Kidney epithelial cell (primary cell): ENCODE measurements around the gene MACROD2. TPM values are rescaled to one million over a fixed set of nuclear protein-coding genes. Genes with fewer than 3 reads are reported as not detected.

Experiments
- DNase-seq: peaks from one replicate; pipeline ENCODE4 v3.0.0-alpha.2; 2010; ENCODE audit warnings: low read depth
- H3K27me3 ChIP-seq: 2 replicates; pipeline ENCODE4 v1.6.0; 2011; ENCODE audit warnings: low read length; ENCODE audit not compliant: control insufficient read depth, insufficient read depth
- H3K36me3 ChIP-seq: 2 replicates; pipeline ENCODE4 v1.5.1; 2011; ENCODE audit warnings: low read length; ENCODE audit not compliant: control insufficient read depth, insufficient read depth
- H3K4me3 ChIP-seq: 2 replicates; pipeline ENCODE4 v1.5.1; 2011; ENCODE audit warnings: low read depth, mild to moderate bottlenecking, control low read depth, low read length
- total RNA-seq: library from RNA; depleted of rRNA; stranded (reverse); fragments of >200 nt; gene quantifications from 2 replicates; pipeline ENCODE4 v1.2.3, GENCODE V29; 2015
- TF ChIP-seq, protein P1 (sequence below): IDR thresholded peaks from 2 replicates; pipeline ENCODE4 v1.5.1; 2011; ENCODE audit warnings: mild to moderate bottlenecking, moderate library complexity, low read length, control low read depth, inconsistent platforms; ENCODE audit not compliant: insufficient read depth, poor library complexity, severe bottlenecking

The MACROD2 gene
- total RNA-seq, 1 donor from 2014 or later, result 0.79 TPM

DNA sequence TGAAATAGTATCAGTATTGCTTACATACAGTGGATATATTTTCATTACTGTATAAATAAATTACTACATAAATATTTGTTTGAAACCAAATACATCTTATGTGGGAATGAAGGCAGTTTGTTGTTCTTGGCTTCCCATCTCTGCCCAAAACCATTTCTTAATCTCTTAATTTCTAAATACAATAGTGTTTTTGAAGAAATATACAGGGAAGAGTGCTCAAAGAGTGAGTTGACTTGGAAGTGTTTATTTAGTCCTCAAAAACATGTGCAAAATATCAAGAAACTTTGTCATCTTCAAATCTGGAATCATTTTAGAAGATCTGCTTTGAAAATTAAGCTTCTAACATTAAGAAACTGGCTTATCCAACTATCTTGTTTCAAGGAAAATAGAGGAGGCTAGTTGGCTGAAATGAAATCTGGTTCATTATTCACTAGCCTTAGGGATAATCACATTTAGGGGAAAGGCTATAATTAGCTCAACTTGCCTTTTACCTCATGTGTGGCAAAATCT, 601.9 kb downstream of the MACROD2 start:
- DNase-seq, result no peak

DNA sequence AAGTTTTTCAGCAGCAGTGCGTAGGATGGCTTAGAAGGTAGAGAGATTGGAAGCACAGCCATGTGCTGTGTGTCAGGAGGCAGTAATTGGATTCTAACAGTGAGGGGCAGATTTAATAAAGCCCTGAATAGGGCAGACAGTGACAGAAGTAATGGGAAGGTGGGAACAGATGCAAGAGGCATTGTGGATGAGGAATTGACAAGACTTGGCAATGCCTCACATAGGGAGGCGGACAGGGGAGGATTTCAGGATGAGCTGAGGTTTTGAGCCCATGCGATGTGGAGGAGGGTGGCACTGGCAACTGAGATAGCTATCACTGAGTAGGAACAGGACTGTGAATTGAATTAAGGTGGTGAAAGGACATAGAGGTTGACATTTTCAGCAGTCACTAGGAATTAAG, 604.3 kb downstream of the MACROD2 start:
- TF ChIP-seq, protein P1, sequence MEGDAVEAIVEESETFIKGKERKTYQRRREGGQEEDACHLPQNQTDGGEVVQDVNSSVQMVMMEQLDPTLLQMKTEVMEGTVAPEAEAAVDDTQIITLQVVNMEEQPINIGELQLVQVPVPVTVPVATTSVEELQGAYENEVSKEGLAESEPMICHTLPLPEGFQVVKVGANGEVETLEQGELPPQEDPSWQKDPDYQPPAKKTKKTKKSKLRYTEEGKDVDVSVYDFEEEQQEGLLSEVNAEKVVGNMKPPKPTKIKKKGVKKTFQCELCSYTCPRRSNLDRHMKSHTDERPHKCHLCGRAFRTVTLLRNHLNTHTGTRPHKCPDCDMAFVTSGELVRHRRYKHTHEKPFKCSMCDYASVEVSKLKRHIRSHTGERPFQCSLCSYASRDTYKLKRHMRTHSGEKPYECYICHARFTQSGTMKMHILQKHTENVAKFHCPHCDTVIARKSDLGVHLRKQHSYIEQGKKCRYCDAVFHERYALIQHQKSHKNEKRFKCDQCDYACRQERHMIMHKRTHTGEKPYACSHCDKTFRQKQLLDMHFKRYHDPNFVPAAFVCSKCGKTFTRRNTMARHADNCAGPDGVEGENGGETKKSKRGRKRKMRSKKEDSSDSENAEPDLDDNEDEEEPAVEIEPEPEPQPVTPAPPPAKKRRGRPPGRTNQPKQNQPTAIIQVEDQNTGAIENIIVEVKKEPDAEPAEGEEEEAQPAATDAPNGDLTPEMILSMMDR, result no peak
- no peaks in the 10 kb centered on the region for H3K27me3 ChIP-seq
- no peak for DNase-seq
- H3K4me3 ChIP-seq, result no peak overlapping the region
- no peaks in the 10 kb centered on the region for H3K36me3 ChIP-seq

More for the DNA sequence above, 601.9 kb downstream of the MACROD2 start:
- Histone ChIP-seq H3K36me3 (no peaks in the 10 kb centered on the region), H3K4me3 (no peak overlapping the region), H3K27me3 (no peaks in the 10 kb centered on the region)
- TF ChIP-seq, protein P1, result no peak

- H3K4me3 ChIP-seq, result no peak overlapping the region
- DNase-seq, result no peak
- H3K36me3 ChIP-seq, result no peaks in the 10 kb centered on the region
- TF ChIP-seq, protein P1, result no peak
- H3K27me3 ChIP-seq, result no peaks in the 10 kb centered on the region
These were observed 605.2 kb downstream of the MACROD2 start for GRCh38 chr20:14600527-14600926.

DNA sequence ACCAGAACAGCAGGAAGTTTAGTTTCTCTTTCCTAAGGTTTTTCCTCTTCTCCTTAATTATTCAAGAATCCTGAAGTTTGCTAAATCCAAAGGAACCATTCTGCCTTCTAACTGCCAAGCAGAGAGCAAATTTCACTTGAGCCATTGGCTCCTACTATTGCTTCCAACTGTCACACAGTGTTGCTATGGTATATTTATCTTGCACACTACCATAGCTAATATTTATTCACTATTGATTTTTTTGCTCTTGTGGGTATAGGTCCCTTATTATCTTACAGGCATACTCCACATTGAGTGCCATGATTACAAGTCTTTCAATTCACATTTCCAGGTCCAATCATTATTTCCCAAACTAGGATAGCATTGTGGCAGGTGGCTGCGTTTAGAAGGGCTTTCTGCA, 608.8 kb downstream of the MACROD2 start:
- no peak for DNase-seq
- Histone ChIP-seq H3K4me3 (no peak overlapping the region), H3K27me3 (no peaks in the 10 kb centered on the region), H3K36me3 (no peaks in the 10 kb centered on the region)
- TF ChIP-seq, protein P1, result no peak

GRCh38 chr20:14609328-14610221, 614.3 kb downstream of the MACROD2 start:
- DNase-seq, result peak; percentile 9
- TF ChIP-seq, protein P1, result no peak
- no peaks in the 10 kb centered on the region for H3K27me3 ChIP-seq
- H3K4me3 ChIP-seq, result no peak overlapping the region
- no peaks in the 10 kb centered on the region for H3K36me3 ChIP-seq
